Measurements from ENCODE around the gene DOCK9. TPM values are rescaled to one million over a fixed set of nuclear protein-coding genes. Genes with fewer than 3 reads are reported as not detected.

Gene DOCK9
- total and polyA plus RNA-seq, 2 donors (not counting 1 experiment from before 2014, with no cell fraction given) = 18.5 to 28.0 TPM

DNA sequence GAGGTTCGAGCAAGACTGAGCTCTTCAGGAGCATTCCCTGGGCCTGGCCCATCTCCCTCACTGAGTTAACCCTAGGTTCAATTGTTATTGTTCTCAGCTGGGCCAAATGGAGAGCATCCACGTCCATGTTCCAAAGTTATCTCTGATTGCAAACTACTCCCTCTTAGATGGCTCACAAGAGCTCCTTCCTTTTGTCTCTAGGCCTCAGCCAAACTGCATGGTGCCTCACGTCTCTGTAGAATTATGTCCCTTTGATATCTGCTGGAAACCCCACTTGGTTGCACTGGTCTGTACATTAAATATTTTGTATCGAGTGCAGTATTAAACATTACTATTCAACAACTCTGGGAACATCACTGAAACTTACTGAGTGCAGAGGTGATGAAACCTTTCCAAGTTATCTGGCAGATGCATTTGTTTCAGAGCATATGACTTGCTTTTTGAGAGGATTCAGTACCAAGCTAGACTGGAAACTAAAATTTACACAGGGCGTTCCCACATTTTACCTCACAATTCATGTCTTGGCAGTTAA lies 38.1 kb downstream of the DOCK9 start:
- intact Hi-C loops (cut with micrococcal nuclease) = no loop called here

GRCh38 chr13:98938801-98939200 lies 39.1 kb downstream of the DOCK9 start:
- 97% methylated on average over 3 of the region's 3 CpGs for WGBS (ENCODE audit: insufficient coverage)
- intact Hi-C loops (cut with micrococcal nuclease) = no loop called here
- no peaks in the 10 kb centered on the region for H3K4me1 ChIP-seq (ENCODE audit: control insufficient read depth in 2 of 2, insufficient read depth in 2 of 2, low read length in 2 of 2)

More for the DNA sequence above, 38.1 kb downstream of the DOCK9 start:
- Histone ChIP-seq H3K36me3 (replicated peaks in 1 of 2; ENCODE audit: control extremely low read depth in 1 of 2, control insufficient read depth in 1 of 2, extremely low read depth in 1 of 2, insufficient read depth in 2 of 2, low read length in 1 of 2) (no peaks in the 10 kb centered on the region), H3K4me3 (ENCODE audit: control extremely low read depth in 1 of 5, extremely low read depth in 1 of 5, insufficient read depth in 1 of 5, low read depth in 2 of 5, low read length in 4 of 5) (no peak overlapping the region), H2AFZ (ENCODE audit: insufficient read depth, low read depth, low read length, poor library complexity, severe bottlenecking) (no peak overlapping the region), H3K4me1 (ENCODE audit: control insufficient read depth in 2 of 2, insufficient read depth in 2 of 2, low read length in 2 of 2) (no peaks in the 10 kb centered on the region), H3K9ac (ENCODE audit: low read length) (no peak overlapping the region), H3K27ac (ENCODE audit: low read length in 2 of 2) (no peak overlapping the region), H3K9me3 (ENCODE audit: control extremely low read depth in 1 of 3, control insufficient read depth in 2 of 3, insufficient read depth in 1 of 3, low read length in 2 of 3) (peaks cover 0 to 4% (median 0%) of the 10 kb centered on the region in 3 donors), H4K20me1 (ENCODE audit: control insufficient read depth, insufficient read depth, low read length, poor library complexity, severe bottlenecking) (no peaks in the 10 kb centered on the region), H3K4me2 (replicated peaks; ENCODE audit: low read depth, low read length, poor library complexity, severe bottlenecking) (no peak overlapping the region), H3K79me2 (ENCODE audit: control insufficient read depth, insufficient read depth, low read length) (no peaks in the 10 kb centered on the region), H3K27me3 (replicated peaks in 1 of 4; ENCODE audit: control extremely low read depth in 1 of 4, control insufficient read depth in 3 of 4, insufficient read depth in 4 of 4, low read length in 3 of 4) (no peaks in the 10 kb centered on the region)
- no peak for DNase-seq
- Mint-ChIP-seq H3K4me3 (no peak overlapping the region), H3K27me3 (no peaks in the 10 kb centered on the region), H3K4me1 (no peaks in the 10 kb centered on the region), H3K9me3 (ENCODE audit: insufficient read depth) (no peaks in the 10 kb centered on the region), H3K27ac (no peak overlapping the region)
- no peak for ATAC-seq (ENCODE audit: low read depth)
- ChIA-PET POLR2A (no interaction called here), CTCF (no interaction called here)
- no peak for TF ChIP-seq EZH2 (IDR thresholded peaks at IDR 0.05; ENCODE audit: borderline replicate concordance, insufficient read depth, low read depth, low read length, poor library complexity, severe bottlenecking)
- no peak for TF ChIP-seq CTCF (IDR thresholded peaks at IDR 0.05)
- WGBS (ENCODE audit: insufficient coverage) = 100% methylated on average over 2 of the region's 5 CpGs

More at GRCh38 chr13:98938801-98939200, 39.1 kb downstream of the DOCK9 start:
- Histone ChIP-seq H3K27ac (ENCODE audit: low read length in 2 of 2) (no peak overlapping the region), H3K36me3 (replicated peaks in 1 of 2; ENCODE audit: control extremely low read depth in 1 of 2, control insufficient read depth in 1 of 2, extremely low read depth in 1 of 2, insufficient read depth in 2 of 2, low read length in 1 of 2) (no peaks in the 10 kb centered on the region), H3K27me3 (replicated peaks in 1 of 4; ENCODE audit: control extremely low read depth in 1 of 4, control insufficient read depth in 3 of 4, insufficient read depth in 4 of 4, low read length in 3 of 4) (no peaks in the 10 kb centered on the region), H2AFZ (ENCODE audit: insufficient read depth, low read depth, low read length, poor library complexity, severe bottlenecking) (no peak overlapping the region), H3K9ac (ENCODE audit: low read length) (no peak overlapping the region), H3K9me3 (ENCODE audit: control extremely low read depth in 1 of 3, control insufficient read depth in 2 of 3, insufficient read depth in 1 of 3, low read length in 2 of 3) (peaks cover 0 to 9% (median 6%) of the 10 kb centered on the region in 3 donors), H4K20me1 (ENCODE audit: control insufficient read depth, insufficient read depth, low read length, poor library complexity, severe bottlenecking) (no peaks in the 10 kb centered on the region), H3K4me3 (ENCODE audit: control extremely low read depth in 1 of 5, extremely low read depth in 1 of 5, insufficient read depth in 1 of 5, low read depth in 2 of 5, low read length in 4 of 5) (no peak overlapping the region), H3K4me2 (replicated peaks; ENCODE audit: low read depth, low read length, poor library complexity, severe bottlenecking) (no peak overlapping the region), H3K79me2 (ENCODE audit: control insufficient read depth, insufficient read depth, low read length) (no peaks in the 10 kb centered on the region)
- Mint-ChIP-seq H3K27me3 (no peaks in the 10 kb centered on the region), H3K4me3 (no peak overlapping the region), H3K9me3 (ENCODE audit: insufficient read depth) (no peaks in the 10 kb centered on the region), H3K27ac (no peak overlapping the region), H3K4me1 (no peaks in the 10 kb centered on the region)
- ChIA-PET CTCF (no interaction called here), POLR2A (no interaction called here)
- ATAC-seq (ENCODE audit: low read depth) (no peak), DNase-seq (no peak)
- TF ChIP-seq EZH2 (IDR thresholded peaks at IDR 0.05; ENCODE audit: borderline replicate concordance, insufficient read depth, low read depth, low read length, poor library complexity, severe bottlenecking) (no peak), CTCF (IDR thresholded peaks at IDR 0.05) (no peak)
